ENCODE results near the gene CERS1. TPM values are rescaled to one million over a fixed set of nuclear protein-coding genes. Genes with fewer than 3 reads are reported as not detected.

The CERS1 gene
- total RNA-seq, 6 experiments from 2014 or later = not detected

- ATAC-seq = no peak
These were observed 32.3 kb upstream of the CERS1 start for GRCh38 chr19:18928018-18928805.

DNA sequence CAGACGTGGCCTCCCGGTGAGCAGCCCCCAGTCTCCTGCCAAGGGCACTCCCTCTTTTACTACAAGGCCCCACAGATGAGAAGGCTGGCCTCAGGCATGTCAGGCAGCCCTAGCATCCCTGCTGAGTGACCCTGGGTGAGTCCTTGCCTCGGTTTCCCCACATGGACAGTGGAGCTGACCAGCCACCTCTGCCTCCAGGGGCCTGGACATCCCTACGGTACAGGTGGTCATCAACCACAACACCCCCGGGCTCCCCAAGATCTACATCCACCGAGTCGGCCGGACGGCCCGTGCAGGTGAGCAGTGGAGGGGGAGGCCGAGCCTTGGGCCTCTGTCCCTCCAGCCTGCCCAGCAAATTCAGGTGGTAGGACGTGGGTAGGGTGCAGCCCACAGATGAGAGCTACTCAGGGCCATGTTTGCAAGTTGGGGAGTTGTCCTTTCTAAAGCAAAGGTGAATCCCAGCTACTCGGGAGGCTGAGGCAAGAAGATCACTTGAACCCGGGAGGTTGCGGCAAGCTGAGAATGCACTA lies 28.8 kb upstream of the CERS1 start:
- Histone ChIP-seq H3K9me3 (no peaks in the 10 kb centered on the region), H3K36me3 (peaks cover 0 to 52% (median 22%) of the 10 kb centered on the region in 4 donors), H3K4me3 (no peak overlapping the region), H3K27ac (no peak overlapping the region), H3K4me1 (peaks cover 0 to 8% (median 4%) of the 10 kb centered on the region in 4 donors), H3K27me3 (no peaks in the 10 kb centered on the region)
- intact Hi-C loops (cut with DNase I) = no loop called here
- no peak for DNase-seq
- no peak for ATAC-seq
- no CpG with 5 or more reads among the region's 15 CpGs for WGBS (ENCODE audit: insufficient coverage, low coverage, low lambda C conversion rate, missing lambda C conversion rate)
- TF ChIP-seq POLR2A (IDR thresholded peaks at IDR 0.05) = no peak
- TF ChIP-seq CTCF (IDR thresholded peaks at IDR 0.05) = no peak

More at GRCh38 chr19:18928018-18928805, 32.3 kb upstream of the CERS1 start:
- H3K27me3 ChIP-seq = no peaks in the 10 kb centered on the region
- TF ChIP-seq CTCF (IDR thresholded peaks at IDR 0.05) (no peak), POLR2A (IDR thresholded peaks at IDR 0.05) (no peak)
- intact Hi-C loops (cut with DNase I) = no loop called here
- no peaks in the 10 kb centered on the region for H3K4me1 ChIP-seq
- H3K27ac ChIP-seq = no peak overlapping the region
- DNase-seq = no peak
- H3K9me3 ChIP-seq = no peaks in the 10 kb centered on the region
- no peak overlapping the region for H3K4me3 ChIP-seq
- WGBS (ENCODE audit: insufficient coverage, low coverage, low lambda C conversion rate, missing lambda C conversion rate) = 98% methylated on average over 6 of the region's 26 CpGs
- H3K36me3 ChIP-seq = peaks cover 0 to 34% (median 14%) of the 10 kb centered on the region in 4 donors

DNA sequence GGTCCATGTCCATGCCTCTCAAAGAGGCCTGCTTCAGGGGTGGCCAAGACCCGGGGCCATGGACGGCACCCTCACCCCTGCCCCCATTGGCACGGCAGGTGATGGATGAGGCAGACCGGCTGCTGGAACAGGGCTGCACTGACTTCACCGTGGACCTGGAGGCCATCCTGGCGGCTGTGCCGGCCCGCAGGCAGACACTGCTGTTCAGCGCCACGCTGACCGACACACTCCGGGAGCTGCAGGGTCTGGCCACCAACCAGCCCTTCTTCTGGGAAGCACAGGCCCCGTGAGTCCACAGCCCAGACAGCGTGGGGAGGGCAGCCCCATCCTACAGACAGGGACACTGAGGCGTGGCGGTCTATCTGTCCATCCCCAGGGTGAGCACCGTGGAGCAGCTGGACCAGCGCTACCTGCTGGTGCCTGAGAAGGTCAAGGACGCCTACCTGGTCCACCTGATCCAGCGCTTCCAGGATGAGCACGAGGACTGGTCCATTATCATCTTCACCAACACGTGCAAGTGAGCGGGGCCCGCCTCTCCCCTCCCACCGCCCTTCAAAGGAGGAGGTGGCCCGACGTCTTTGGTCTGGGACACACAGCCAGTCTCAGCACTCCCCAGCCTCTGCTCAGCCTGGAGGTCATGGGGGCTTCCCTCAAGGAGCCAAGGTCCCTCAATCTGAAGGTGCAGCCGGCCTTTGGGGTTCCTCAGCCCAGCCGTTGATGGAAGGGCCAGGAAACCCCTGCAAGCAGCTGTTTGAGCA lies 26.4 kb upstream of the CERS1 start:
- intact Hi-C loops (cut with DNase I) = no loop called here
- Histone ChIP-seq H3K9me3 (no peaks in the 10 kb centered on the region), H3K36me3 (peaks cover 0 to 45% (median 22%) of the 10 kb centered on the region in 4 donors), H3K4me3 (no peak overlapping the region), H3K27ac (no peak overlapping the region), H3K4me1 (peaks cover 0 to 21% (median 4%) of the 10 kb centered on the region in 4 donors), H3K27me3 (no peaks in the 10 kb centered on the region)
- no peak for TF ChIP-seq CTCF (IDR thresholded peaks at IDR 0.05)
- TF ChIP-seq POLR2A (IDR thresholded peaks at IDR 0.05) = no peak
- ATAC-seq = no peak
- 100% methylated on average over 2 of the region's 29 CpGs for WGBS (ENCODE audit: insufficient coverage, low coverage, low lambda C conversion rate, missing lambda C conversion rate)
- no peak for DNase-seq

GRCh38 chr19:18921593-18921992 lies 25.6 kb upstream of the CERS1 start:
- Histone ChIP-seq H3K9me3 (no peaks in the 10 kb centered on the region), H3K4me1 (peaks cover 0 to 25% (median 4%) of the 10 kb centered on the region in 4 donors), H3K36me3 (peaks cover 0 to 45% (median 22%) of the 10 kb centered on the region in 4 donors), H3K27ac (no peak overlapping the region), H3K27me3 (no peaks in the 10 kb centered on the region), H3K4me3 (no peak overlapping the region)
- WGBS (ENCODE audit: insufficient coverage, low coverage, low lambda C conversion rate, missing lambda C conversion rate) = no CpG with 5 or more reads among the region's 17 CpGs
- TF ChIP-seq CTCF (IDR thresholded peaks at IDR 0.05) (no peak), POLR2A (IDR thresholded peaks at IDR 0.05) (no peak)
- ATAC-seq (no peak), DNase-seq (no peak)
- intact Hi-C loops (cut with DNase I) = no loop called here

All from right lobe of liver (tissue), 6 donors.